ENCODE measurements around the gene PEDS1.
A peak's percentile ranks its signal among the peaks of the same experiment; 100 is the strongest.
"Not testable (repeated sequence)": the region's sequence is repeated elsewhere in the genome, so short reads cannot be mapped to it uniquely, and the experiment has no call there.

PEDS1 gene

GRCh38 chr20:50153500-50154377 lies at the start of gene PEDS1:
Gene PEDS1 (minus strand): TSS chr20:50153723. CDS start chr20:50153637, 86 bp downstream.
- peak; percentile 89 for DNase-seq

GRCh38 chr20:50202677-50203076 lies 49.2 kb upstream of the PEDS1 start:
- no peak for DNase-seq

GRCh38 chr20:50201710-50202109 lies 48.2 kb upstream of the PEDS1 start:
- DNase-seq = not testable (repeated sequence)

GRCh38 chr20:50200482-50201104 lies 47.1 kb upstream of the PEDS1 start:
- no peak for DNase-seq

- DNase-seq = no peak
These were observed 46.2 kb upstream of the PEDS1 start for GRCh38 chr20:50199703-50200102.

GRCh38 chr20:50198716-50199115 lies 45.2 kb upstream of the PEDS1 start:
- no peak for DNase-seq

- no peak for DNase-seq
These were observed 44.7 kb upstream of the PEDS1 start for GRCh38 chr20:50198180-50198666.

- no peak for DNase-seq
These were observed 44.1 kb upstream of the PEDS1 start for GRCh38 chr20:50197463-50198179.

GRCh38 chr20:50196896-50197295 lies 43.4 kb upstream of the PEDS1 start:
- DNase-seq = no peak

GRCh38 chr20:50196248-50196647 lies 42.7 kb upstream of the PEDS1 start:
- DNase-seq = no peak

GRCh38 chr20:50195524-50196120 lies 42.1 kb upstream of the PEDS1 start:
- no peak for DNase-seq

GRCh38 chr20:50194831-50195523 lies 41.5 kb upstream of the PEDS1 start:
- DNase-seq = no peak

GRCh38 chr20:50194422-50194830 lies 40.9 kb upstream of the PEDS1 start:
- no peak for DNase-seq

- DNase-seq = no peak
These were observed 40.4 kb upstream of the PEDS1 start for GRCh38 chr20:50193836-50194421.

- no peak for DNase-seq
These were observed 39.8 kb upstream of the PEDS1 start for GRCh38 chr20:50193199-50193835.

GRCh38 chr20:50192364-50193198 lies 39.1 kb upstream of the PEDS1 start:
- peak; percentile 95 for DNase-seq

GRCh38 chr20:50191544-50192363 lies 38.2 kb upstream of the PEDS1 start:
- DNase-seq = peak; percentile 30

- DNase-seq = peak; percentile 57
These were observed 37.6 kb upstream of the PEDS1 start for GRCh38 chr20:50191065-50191543.

All from fibroblast of upper back skin (primary cell).